ENCODE results near the gene FBXL20.

DNA sequence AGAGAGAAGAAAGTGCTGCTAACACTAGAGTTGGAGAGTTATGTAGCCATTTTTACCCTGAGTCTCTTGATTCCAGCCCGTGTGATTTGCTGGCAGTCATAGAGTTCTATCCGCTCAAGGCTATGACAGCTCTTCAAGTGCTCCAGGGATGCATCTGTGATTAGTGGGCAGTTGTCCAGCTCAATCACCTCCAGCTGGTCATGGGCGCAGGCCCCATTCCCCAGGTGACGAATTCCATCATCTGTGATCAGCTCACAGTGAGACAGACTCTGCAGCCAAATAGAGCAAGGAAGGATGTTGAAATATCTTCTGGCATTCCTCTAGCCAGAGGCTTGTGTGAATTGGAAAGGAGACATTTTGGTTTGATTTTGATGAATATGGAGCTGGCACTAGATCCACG lies 137.3 kb downstream of the FBXL20 start:
- TF ChIP-seq, protein P1, sequence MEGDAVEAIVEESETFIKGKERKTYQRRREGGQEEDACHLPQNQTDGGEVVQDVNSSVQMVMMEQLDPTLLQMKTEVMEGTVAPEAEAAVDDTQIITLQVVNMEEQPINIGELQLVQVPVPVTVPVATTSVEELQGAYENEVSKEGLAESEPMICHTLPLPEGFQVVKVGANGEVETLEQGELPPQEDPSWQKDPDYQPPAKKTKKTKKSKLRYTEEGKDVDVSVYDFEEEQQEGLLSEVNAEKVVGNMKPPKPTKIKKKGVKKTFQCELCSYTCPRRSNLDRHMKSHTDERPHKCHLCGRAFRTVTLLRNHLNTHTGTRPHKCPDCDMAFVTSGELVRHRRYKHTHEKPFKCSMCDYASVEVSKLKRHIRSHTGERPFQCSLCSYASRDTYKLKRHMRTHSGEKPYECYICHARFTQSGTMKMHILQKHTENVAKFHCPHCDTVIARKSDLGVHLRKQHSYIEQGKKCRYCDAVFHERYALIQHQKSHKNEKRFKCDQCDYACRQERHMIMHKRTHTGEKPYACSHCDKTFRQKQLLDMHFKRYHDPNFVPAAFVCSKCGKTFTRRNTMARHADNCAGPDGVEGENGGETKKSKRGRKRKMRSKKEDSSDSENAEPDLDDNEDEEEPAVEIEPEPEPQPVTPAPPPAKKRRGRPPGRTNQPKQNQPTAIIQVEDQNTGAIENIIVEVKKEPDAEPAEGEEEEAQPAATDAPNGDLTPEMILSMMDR (optimal IDR thresholded peaks at IDR 0.05 in 1 of 3, IDR thresholded peaks at IDR 0.05 in 1 of 3, conservative IDR thresholded peaks at IDR 0.05 in 1 of 3; ENCODE audit: extremely low read depth in 1 of 3, insufficient read depth in 2 of 3, low read length in 3 of 3): no peak
- no peak for TF ChIP-seq EZH2 (IDR thresholded peaks at IDR 0.05; ENCODE audit: low read length)
